ENCODE results near the gene TLK1. TPM values are rescaled to one million over a fixed set of nuclear protein-coding genes. Genes with fewer than 3 reads are reported as not detected.
A peak's percentile ranks its signal among the peaks of the same experiment; 100 is the strongest.

The TLK1 gene
- total and polyA plus RNA-seq, 9 of the 15 experiments (the other 6 are each of a cell fraction or from before 2014, with no cell fraction given): 20.2 to 101 (median 40.5) TPM

DNA sequence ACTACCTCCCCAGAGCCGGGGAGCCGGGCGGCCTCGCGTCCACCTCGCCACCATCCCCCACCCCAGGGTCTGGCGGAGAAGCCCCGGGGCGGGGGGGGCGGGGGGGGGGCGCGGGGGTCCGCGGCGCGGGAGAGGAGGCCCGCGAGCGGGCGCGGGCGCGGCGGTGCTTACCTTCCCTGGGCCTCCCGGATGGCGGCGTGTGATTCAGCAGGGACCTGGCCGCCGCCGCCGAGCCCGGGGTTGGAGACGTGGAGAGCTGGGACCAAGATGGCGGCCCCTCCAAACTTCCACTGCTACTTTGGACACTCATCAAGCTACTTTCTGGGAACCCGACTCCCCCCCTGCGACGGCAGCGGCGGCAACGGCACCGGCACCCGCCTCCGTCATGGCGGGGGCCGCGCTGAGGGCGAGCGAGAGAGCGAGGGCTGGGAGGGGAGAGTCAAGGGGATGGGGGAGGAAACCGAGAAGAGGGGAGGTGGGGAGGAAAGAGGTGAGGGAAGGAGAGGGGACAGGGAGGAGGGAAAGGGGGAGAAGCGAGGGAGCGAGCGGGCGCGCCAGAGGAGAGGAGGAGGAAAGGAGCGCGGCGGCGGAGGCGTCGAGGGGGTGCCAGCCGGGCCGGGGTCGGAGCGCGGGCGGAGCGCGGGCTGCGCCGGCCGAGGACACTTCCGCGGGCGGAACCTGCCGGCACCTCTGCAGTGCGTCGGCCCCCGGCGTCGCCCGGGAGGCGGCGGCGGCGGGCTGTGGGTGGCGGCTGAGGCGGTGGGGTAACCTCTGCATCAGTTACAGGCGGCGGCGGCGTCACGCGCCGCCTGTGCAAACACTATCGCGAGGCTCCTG is at the start of gene TLK1 (continued):
- TF ChIP-seq, protein P1, sequence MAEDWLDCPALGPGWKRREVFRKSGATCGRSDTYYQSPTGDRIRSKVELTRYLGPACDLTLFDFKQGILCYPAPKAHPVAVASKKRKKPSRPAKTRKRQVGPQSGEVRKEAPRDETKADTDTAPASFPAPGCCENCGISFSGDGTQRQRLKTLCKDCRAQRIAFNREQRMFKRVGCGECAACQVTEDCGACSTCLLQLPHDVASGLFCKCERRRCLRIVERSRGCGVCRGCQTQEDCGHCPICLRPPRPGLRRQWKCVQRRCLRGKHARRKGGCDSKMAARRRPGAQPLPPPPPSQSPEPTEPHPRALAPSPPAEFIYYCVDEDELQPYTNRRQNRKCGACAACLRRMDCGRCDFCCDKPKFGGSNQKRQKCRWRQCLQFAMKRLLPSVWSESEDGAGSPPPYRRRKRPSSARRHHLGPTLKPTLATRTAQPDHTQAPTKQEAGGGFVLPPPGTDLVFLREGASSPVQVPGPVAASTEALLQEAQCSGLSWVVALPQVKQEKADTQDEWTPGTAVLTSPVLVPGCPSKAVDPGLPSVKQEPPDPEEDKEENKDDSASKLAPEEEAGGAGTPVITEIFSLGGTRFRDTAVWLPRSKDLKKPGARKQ (CRISPR knock-in tag; IDR thresholded peaks at IDR 0.05): no peak
- TF ChIP-seq C11orf30 (IDR thresholded peaks at IDR 0.05; ENCODE audit: low read depth) (no peak), EGR1 (conservative IDR thresholded peaks at IDR 0.05) (peak; percentile 95), ZNF23 (CRISPR knock-in tag; IDR thresholded peaks at IDR 0.05) (no peak), ZNF175 (CRISPR knock-in tag; IDR thresholded peaks at IDR 0.05; ENCODE audit: low read depth) (no peak), KHSRP (IDR thresholded peaks at IDR 0.05) (no peak), TOE1 (IDR thresholded peaks at IDR 0.05; ENCODE audit: borderline replicate concordance) (peak; percentile 28; the same call in 1 of the 2 replicates), TOE1 (CRISPR knock-in tag; IDR thresholded peaks at IDR 0.05; ENCODE audit: borderline replicate concordance, low read depth) (no peak), NR2F6 (CRISPR knock-in tag; IDR thresholded peaks at IDR 0.05) (no peak), FOXK2 (conservative IDR thresholded peaks at IDR 0.05 in 1 of 2, IDR thresholded peaks at IDR 0.05 in 1 of 2; ENCODE audit: low read depth in 2 of 2) (no peak), LARP7 (IDR thresholded peaks at IDR 0.05) (peak; percentile 84; the same call in 1 of the 2 replicates), RFX7 (CRISPR knock-in tag; IDR thresholded peaks at IDR 0.05) (no peak), NFXL1 (CRISPR knock-in tag; IDR thresholded peaks at IDR 0.05) (no peak), ETV1 (tag; conservative IDR thresholded peaks at IDR 0.05; ENCODE audit: low read depth) (0 out of 2 replicates have a peak, but pooled peaks have one; percentile 25), CREB5 (CRISPR knock-in tag; IDR thresholded peaks at IDR 0.05) (no peak), CBFB (CRISPR knock-in tag; IDR thresholded peaks at IDR 0.05) (no peak), ZNF436 (CRISPR knock-in tag; IDR thresholded peaks at IDR 0.05) (no peak)
- TF ChIP-seq, protein P2, sequence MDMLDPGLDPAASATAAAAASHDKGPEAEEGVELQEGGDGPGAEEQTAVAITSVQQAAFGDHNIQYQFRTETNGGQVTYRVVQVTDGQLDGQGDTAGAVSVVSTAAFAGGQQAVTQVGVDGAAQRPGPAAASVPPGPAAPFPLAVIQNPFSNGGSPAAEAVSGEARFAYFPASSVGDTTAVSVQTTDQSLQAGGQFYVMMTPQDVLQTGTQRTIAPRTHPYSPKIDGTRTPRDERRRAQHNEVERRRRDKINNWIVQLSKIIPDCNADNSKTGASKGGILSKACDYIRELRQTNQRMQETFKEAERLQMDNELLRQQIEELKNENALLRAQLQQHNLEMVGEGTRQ (CRISPR knock-in tag; IDR thresholded peaks at IDR 0.05): no peak
- TF ChIP-seq, protein P3, sequence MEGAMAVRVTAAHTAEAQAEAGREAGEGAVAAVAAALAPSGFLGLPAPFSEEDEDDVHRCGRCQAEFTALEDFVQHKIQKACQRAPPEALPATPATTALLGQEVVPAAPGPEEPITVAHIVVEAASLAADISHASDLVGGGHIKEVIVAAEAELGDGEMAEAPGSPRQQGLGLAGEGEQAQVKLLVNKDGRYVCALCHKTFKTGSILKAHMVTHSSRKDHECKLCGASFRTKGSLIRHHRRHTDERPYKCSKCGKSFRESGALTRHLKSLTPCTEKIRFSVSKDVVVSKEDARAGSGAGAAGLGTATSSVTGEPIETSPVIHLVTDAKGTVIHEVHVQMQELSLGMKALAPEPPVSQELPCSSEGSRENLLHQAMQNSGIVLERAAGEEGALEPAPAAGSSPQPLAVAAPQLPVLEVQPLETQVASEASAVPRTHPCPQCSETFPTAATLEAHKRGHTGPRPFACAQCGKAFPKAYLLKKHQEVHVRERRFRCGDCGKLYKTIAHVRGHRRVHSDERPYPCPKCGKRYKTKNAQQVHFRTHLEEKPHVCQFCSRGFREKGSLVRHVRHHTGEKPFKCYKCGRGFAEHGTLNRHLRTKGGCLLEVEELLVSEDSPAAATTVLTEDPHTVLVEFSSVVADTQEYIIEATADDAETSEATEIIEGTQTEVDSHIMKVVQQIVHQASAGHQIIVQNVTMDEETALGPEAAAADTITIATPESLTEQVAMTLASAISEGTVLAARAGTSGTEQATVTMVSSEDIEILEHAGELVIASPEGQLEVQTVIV (CRISPR knock-in tag; IDR thresholded peaks at IDR 0.05; ENCODE audit: borderline replicate concordance): no peak

All from K562 (cell line).